Measurements from ENCODE around the gene SEMA6B. TPM values are rescaled to one million over a fixed set of nuclear protein-coding genes. Genes with fewer than 3 reads are reported as not detected.

Gene SEMA6B
- total and polyA plus RNA-seq, 9 donors: 15.6 to 63.2 (median 50.8) TPM

DNA sequence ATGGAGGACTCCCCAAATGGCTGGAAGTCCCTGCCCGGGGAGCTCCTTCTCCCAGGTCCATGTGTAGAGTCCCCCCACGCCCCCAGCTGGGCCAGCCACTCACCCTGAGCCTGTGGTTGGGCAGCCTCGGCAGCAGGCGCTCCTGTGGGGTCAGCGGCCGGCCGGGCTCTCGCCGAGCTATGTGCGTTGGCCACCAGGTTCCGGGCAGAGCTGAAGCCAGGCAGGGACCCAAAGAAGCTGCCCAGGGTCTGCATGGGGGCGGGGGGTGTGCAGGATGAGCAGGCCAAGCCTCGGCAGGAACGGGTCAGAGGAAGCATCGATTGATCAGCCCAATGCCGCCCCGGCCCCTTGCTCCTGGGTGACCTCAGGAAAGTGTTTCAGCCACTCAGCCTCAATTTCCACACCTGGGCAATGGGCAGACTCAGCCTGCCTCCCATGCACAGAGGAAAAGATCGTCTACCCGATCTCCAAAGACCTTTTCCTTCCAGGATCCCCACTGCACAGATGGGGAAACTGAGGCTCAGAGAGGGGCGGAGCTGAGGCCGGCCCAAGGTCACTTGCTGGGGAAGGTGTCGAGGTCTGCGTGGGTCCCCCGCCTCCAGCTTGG lies 41.9 kb downstream of the SEMA6B start:
- peak overlapping the region; percentile 84 for H3K27ac ChIP-seq (ENCODE audit: low read length)
- H3K4me3 ChIP-seq (ENCODE audit: low read length): peak overlapping the region; percentile 5
- DNase-seq: no peak
- WGBS (ENCODE audit: insufficient coverage): 75% methylated on average over 17 of the region's 24 CpGs
- H3K4me1 ChIP-seq (ENCODE audit: control insufficient read depth, insufficient read depth, low read length): peaks cover 36% of the 10 kb centered on the region
- H3K27me3 ChIP-seq (ENCODE audit: control insufficient read depth, insufficient read depth, low read length): peaks cover 3% of the 10 kb centered on the region
- H3K9me3 ChIP-seq (replicated peaks; ENCODE audit: control insufficient read depth, low read depth, low read length): no peaks in the 10 kb centered on the region
- no peaks in the 10 kb centered on the region for H3K36me3 ChIP-seq (ENCODE audit: control insufficient read depth, insufficient read depth, low read length)

DNA sequence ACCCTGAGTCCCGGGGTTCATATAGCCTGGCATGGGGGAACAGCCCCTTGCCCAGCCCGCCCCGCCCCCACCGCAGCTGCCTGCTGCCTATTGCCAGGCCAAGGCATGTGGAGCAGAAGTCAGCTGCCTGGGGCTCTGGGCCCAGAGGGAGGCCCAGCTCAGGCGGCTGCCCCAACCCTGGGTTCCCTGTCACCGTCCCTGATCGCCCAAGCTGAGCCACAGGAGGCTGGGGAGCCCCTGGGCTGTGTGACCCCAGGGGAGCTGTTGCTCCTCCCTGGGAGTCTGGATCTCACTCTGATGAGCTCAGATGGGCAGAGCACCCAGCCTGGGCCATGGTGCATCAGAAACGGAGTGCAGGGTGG lies 42.6 kb downstream of the SEMA6B start:
- Histone ChIP-seq H3K27ac (ENCODE audit: low read length) (peak overlapping the region; percentile 84), H3K4me3 (ENCODE audit: low read length) (no peak overlapping the region), H3K9me3 (replicated peaks; ENCODE audit: control insufficient read depth, low read depth, low read length) (no peaks in the 10 kb centered on the region), H3K27me3 (ENCODE audit: control insufficient read depth, insufficient read depth, low read length) (peaks cover 3% of the 10 kb centered on the region), H3K4me1 (ENCODE audit: control insufficient read depth, insufficient read depth, low read length) (peaks cover 36% of the 10 kb centered on the region), H3K36me3 (ENCODE audit: control insufficient read depth, insufficient read depth, low read length) (no peaks in the 10 kb centered on the region)
- peak; percentile 60 for DNase-seq
- WGBS (ENCODE audit: insufficient coverage): 56% methylated on average over 7 of the region's 8 CpGs

DNA sequence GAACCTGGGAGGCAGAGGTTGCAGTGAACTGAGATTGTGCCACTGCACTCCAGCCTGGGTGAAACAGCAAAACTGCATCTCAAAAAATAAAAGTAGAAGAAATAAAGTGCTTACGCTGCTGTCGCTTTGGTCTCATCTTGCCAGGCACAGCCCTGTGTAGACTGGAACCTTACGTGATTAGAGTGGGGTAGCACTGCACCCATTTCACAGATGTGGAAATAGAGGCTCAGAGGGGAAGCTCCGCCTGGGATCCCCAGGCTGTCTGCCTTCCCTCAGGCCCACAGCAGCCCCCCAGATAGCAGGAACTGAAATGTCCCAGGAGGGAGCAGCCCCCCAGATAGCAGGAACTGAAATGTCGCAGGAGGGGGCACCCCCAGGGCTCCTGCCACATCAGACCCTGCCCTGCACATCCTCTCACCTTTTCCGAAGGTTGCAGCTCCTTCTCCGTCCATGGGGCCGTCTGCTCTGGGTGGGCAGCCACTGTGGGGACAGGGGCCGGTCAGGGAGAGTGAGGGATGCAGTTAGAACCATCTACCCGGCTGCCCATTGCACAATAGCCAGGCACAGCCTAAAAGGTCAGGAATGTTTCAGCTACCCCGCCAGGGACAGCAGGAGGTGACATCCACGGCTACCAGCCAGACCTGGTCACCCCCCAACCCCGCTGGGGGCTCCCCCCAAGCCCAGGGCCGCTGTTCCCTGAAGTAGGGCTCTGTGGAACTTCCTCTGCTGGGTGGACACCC lies 43.1 kb downstream of the SEMA6B start:
- Histone ChIP-seq H3K36me3 (ENCODE audit: control insufficient read depth, insufficient read depth, low read length) (no peaks in the 10 kb centered on the region), H3K27me3 (ENCODE audit: control insufficient read depth, insufficient read depth, low read length) (no peaks in the 10 kb centered on the region), H3K4me3 (ENCODE audit: low read length) (no peak overlapping the region), H3K27ac (ENCODE audit: low read length) (peak overlapping the region; percentile 69), H3K9me3 (replicated peaks; ENCODE audit: control insufficient read depth, low read depth, low read length) (no peaks in the 10 kb centered on the region), H3K4me1 (ENCODE audit: control insufficient read depth, insufficient read depth, low read length) (peaks cover 36% of the 10 kb centered on the region)
- DNase-seq: no peak
- WGBS (ENCODE audit: insufficient coverage): 60% methylated on average over 10 of the region's 14 CpGs

DNA sequence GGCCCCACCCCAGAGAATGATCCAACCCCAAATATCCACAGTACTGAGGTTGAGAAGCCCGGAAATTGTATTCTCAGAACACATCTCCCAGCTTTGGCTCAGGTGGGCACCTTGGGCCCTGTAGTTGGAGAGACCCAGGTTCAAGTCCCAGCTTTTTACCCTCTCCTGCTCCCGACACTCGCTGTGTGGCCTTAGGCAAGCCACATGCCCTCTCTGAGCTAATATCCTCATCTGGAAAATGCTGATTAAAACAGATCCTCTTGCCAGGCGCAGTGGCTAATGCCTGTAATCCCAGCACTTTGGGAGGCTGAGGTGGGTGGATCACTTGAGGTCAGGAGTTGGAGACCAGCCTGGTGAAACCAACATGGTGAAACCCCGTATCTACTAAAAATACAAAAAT lies 43.8 kb downstream of the SEMA6B start:
- peaks cover 36% of the 10 kb centered on the region for H3K4me1 ChIP-seq (ENCODE audit: control insufficient read depth, insufficient read depth, low read length)
- H3K36me3 ChIP-seq (ENCODE audit: control insufficient read depth, insufficient read depth, low read length): no peaks in the 10 kb centered on the region
- no peaks in the 10 kb centered on the region for H3K9me3 ChIP-seq (replicated peaks; ENCODE audit: control insufficient read depth, low read depth, low read length)
- no peaks in the 10 kb centered on the region for H3K27me3 ChIP-seq (ENCODE audit: control insufficient read depth, insufficient read depth, low read length)
- 80% methylated on average over 1 of the region's 5 CpGs for WGBS (ENCODE audit: insufficient coverage)
- no peak overlapping the region for H3K27ac ChIP-seq (ENCODE audit: low read length)
- no peak for DNase-seq
- H3K4me3 ChIP-seq (ENCODE audit: low read length): no peak overlapping the region

DNA sequence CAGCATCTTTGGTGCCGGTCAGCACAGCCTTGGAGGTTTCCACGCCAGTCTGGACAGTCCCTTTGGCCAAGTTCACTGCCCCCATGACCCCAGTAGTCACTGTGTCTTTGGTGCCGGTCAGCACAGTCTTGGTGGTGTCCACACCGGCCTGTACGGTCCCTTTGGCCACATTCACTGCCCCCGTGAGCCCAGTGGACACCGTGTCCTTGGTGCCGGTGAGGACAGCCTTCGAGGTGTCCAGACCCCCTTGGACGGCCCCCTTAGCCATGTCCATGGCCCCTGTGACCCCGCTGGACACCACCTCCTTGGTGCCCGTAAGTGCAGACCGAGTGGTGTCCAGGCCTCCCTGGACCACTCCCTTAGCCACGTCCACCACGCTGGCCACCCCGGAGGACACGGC lies 46.2 kb downstream of the SEMA6B start:
- Histone ChIP-seq H3K36me3 (ENCODE audit: control insufficient read depth, insufficient read depth, low read length) (no peaks in the 10 kb centered on the region), H3K4me3 (ENCODE audit: low read length) (no peak overlapping the region), H3K27me3 (ENCODE audit: control insufficient read depth, insufficient read depth, low read length) (no peaks in the 10 kb centered on the region), H3K9me3 (replicated peaks; ENCODE audit: control insufficient read depth, low read depth, low read length) (no peaks in the 10 kb centered on the region), H3K4me1 (ENCODE audit: control insufficient read depth, insufficient read depth, low read length) (peaks cover 22% of the 10 kb centered on the region), H3K27ac (ENCODE audit: low read length) (no peak overlapping the region)
- no peak for DNase-seq
- WGBS (ENCODE audit: insufficient coverage): 90% methylated on average over 17 of the region's 17 CpGs

DNA sequence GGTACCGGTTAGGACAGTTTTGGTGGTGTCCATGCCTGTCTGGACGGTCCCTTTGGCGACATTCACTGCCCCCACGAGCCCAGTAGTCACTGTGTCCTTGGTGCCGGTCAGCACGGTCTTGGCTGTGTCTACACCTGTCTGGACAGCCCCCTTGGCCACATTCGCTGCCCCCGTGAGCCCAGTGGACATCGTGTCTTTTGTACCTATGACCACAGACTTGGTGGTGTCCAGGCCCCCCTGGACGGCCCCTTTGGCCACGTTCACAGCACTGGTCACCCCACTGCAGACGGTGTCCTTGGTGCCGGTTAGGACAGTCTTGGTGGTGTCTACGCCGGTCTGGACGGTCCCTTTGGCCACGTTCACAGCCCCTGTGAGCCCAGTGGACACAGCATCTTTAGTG lies 47.4 kb downstream of the SEMA6B start:
- Histone ChIP-seq H3K9me3 (replicated peaks; ENCODE audit: control insufficient read depth, low read depth, low read length) (no peaks in the 10 kb centered on the region), H3K4me1 (ENCODE audit: control insufficient read depth, insufficient read depth, low read length) (peaks cover 10% of the 10 kb centered on the region), H3K27ac (ENCODE audit: low read length) (no peak overlapping the region), H3K4me3 (ENCODE audit: low read length) (no peak overlapping the region), H3K27me3 (ENCODE audit: control insufficient read depth, insufficient read depth, low read length) (no peaks in the 10 kb centered on the region), H3K36me3 (ENCODE audit: control insufficient read depth, insufficient read depth, low read length) (peaks cover 6% of the 10 kb centered on the region)
- 89% methylated on average over 17 of the region's 17 CpGs for WGBS (ENCODE audit: insufficient coverage)
- DNase-seq: no peak

DNA sequence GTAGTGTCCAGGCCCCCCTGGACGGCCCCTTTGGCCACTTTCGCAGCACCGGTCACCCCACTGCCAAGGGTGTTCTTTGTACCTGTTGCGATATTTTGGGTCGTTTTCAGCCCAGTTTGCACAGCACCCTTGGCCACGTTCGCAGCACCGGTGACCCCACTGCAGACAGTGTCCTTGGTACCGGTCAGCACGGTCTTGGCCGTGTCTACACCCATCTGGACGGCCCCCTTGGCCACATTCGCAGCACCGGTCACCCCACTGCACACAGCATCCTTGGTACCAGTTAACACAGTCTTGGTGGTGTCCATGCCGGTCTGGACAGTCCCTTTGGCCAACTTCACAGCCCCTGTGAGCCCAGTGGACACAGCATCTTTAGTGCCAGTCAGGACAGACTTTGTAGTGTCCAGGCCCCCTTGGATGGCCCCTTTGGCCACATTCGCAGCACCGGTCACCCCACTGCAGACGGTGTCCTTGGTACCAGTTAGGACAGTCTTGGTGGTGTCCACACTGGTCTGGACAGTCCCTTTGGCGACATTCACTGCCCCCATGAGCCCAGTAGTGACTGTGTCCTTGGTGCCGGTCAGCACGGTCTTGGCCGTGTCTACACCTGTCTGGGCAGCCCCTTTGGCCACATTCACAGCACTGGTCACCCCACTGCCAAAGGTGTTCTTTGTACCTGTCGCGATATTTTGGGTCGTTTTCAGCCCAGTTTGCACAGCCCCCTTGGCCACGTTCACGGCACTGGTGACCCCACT lies 48.0 kb downstream of the SEMA6B start:
- 90% methylated on average over 26 of the region's 27 CpGs for WGBS (ENCODE audit: insufficient coverage)
- Histone ChIP-seq H3K27ac (ENCODE audit: low read length) (no peak overlapping the region), H3K9me3 (replicated peaks; ENCODE audit: control insufficient read depth, low read depth, low read length) (no peaks in the 10 kb centered on the region), H3K4me1 (ENCODE audit: control insufficient read depth, insufficient read depth, low read length) (peaks cover 4% of the 10 kb centered on the region), H3K36me3 (ENCODE audit: control insufficient read depth, insufficient read depth, low read length) (peaks cover 12% of the 10 kb centered on the region), H3K4me3 (ENCODE audit: low read length) (no peak overlapping the region), H3K27me3 (ENCODE audit: control insufficient read depth, insufficient read depth, low read length) (no peaks in the 10 kb centered on the region)
- no peak for DNase-seq

DNA sequence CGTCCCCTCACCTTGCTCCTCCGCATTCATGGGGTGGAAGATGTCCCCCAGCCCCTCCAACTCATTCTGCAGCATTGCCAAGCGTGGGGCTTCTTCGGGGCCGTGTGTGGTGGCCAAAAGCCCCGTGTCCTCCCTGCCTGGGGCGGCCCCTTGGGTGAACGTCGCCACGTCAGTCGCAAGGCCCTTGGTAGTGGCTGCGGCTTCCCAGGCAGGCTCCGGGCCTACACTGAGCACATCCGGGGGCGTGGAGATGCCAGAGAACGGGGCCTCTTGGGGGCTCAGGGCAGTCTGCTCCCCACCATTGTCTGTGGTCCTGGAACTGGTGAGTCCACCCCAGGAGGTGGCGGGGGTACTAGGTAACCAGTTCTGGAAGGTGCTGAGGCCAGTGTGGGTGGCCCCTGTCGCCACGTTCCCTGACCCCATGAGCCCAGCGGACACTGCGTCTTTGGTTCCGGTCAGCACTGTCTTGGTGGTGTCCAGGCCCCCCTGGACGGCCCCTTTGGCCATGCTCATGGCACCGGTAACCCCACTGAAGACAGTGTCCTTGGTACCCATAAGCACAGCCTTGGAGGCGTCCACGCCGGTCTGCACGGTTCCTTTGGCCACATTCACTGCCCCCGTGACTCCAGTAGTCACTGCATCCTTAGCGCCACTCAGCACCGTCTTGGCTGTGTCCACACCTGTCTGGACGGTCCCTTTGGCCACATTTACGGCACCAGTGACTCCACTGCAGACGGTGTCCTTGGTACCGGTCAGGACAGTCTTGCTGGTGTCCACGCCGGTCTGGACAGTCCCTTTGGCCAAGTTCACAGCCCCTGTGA lies 48.8 kb downstream of the SEMA6B start:
- WGBS (ENCODE audit: insufficient coverage): 81% methylated on average over 36 of the region's 37 CpGs
- Histone ChIP-seq H3K4me3 (ENCODE audit: low read length) (no peak overlapping the region), H3K27me3 (ENCODE audit: control insufficient read depth, insufficient read depth, low read length) (no peaks in the 10 kb centered on the region), H3K9me3 (replicated peaks; ENCODE audit: control insufficient read depth, low read depth, low read length) (no peaks in the 10 kb centered on the region), H3K27ac (ENCODE audit: low read length) (no peak overlapping the region), H3K4me1 (ENCODE audit: control insufficient read depth, insufficient read depth, low read length) (no peaks in the 10 kb centered on the region), H3K36me3 (ENCODE audit: control insufficient read depth, insufficient read depth, low read length) (peaks cover 20% of the 10 kb centered on the region)
- no peak for DNase-seq

DNA sequence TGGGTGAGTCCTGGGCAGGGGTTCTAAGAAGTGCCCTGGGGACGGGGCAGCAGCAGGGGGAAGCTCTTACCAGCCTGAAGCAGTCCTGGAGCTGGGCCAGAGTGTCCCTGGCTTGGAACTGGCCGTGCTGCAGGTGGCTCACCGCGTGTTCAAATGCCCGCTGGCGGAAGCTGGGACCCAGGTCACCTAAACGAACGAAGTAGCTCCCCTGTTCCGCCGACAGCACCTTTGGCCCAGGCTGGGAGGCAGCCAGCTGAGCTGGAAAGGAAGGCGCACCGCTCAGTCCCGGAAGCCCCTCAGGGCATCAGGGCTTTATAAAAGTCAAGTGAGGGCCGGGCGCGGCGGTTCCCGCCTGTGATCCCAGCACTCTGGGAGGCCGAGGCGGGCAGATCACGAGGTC lies 50.8 kb downstream of the SEMA6B start:
- H3K9me3 ChIP-seq (replicated peaks; ENCODE audit: control insufficient read depth, low read depth, low read length): no peaks in the 10 kb centered on the region
- no peaks in the 10 kb centered on the region for H3K27me3 ChIP-seq (ENCODE audit: control insufficient read depth, insufficient read depth, low read length)
- 88% methylated on average over 13 of the region's 21 CpGs for WGBS (ENCODE audit: insufficient coverage)
- no peak overlapping the region for H3K4me3 ChIP-seq (ENCODE audit: low read length)
- H3K36me3 ChIP-seq (ENCODE audit: control insufficient read depth, insufficient read depth, low read length): peaks cover 33% of the 10 kb centered on the region
- H3K27ac ChIP-seq (ENCODE audit: low read length): no peak overlapping the region
- peaks cover 16% of the 10 kb centered on the region for H3K4me1 ChIP-seq (ENCODE audit: control insufficient read depth, insufficient read depth, low read length)
- no peak for DNase-seq

DNA sequence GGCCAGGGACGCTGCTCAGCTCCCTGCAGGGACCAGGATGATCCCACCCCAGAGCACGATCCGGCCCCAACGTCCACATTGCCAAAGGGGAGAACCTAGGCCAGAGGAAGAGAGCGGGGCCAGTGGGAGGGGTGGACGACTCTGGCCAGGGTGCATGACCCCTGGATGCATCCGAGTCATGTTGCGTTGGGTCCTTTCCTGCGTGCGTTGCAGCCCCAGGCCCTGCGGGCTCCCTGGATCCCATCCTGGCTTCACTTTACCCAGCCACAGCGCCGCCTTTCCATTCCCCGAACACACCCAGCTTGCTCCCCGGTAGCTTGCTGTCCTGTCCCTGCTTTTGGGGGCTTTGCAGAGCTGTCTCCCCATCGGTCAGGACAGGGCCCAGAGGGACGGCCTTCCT lies 51.7 kb downstream of the SEMA6B start:
- DNase-seq: no peak
- no peaks in the 10 kb centered on the region for H3K27me3 ChIP-seq (ENCODE audit: control insufficient read depth, insufficient read depth, low read length)
- H3K9me3 ChIP-seq (replicated peaks; ENCODE audit: control insufficient read depth, low read depth, low read length): no peaks in the 10 kb centered on the region
- H3K36me3 ChIP-seq (ENCODE audit: control insufficient read depth, insufficient read depth, low read length): peaks cover 41% of the 10 kb centered on the region
- H3K4me3 ChIP-seq (ENCODE audit: low read length): no peak overlapping the region
- WGBS (ENCODE audit: insufficient coverage): 73% methylated on average over 16 of the region's 17 CpGs
- H3K27ac ChIP-seq (ENCODE audit: low read length): no peak overlapping the region
- H3K4me1 ChIP-seq (ENCODE audit: control insufficient read depth, insufficient read depth, low read length): peaks cover 25% of the 10 kb centered on the region
